Activated T-cell treated with anti-CD3 and anti-CD28 coated beads, Interleukin-2, amount 50 U/mL, for 1 hour (primary cell): ENCODE measurements around the gene MED8.
"Not testable (repeated sequence)": the region's sequence is repeated elsewhere in the genome, so short reads cannot be mapped to it uniquely, and the experiment has no call there.

Experiments
- DNase-seq: peaks from one replicate; pipeline ENCODE4 v3.0.0-alpha.2; 2020

MED8 gene

DNA sequence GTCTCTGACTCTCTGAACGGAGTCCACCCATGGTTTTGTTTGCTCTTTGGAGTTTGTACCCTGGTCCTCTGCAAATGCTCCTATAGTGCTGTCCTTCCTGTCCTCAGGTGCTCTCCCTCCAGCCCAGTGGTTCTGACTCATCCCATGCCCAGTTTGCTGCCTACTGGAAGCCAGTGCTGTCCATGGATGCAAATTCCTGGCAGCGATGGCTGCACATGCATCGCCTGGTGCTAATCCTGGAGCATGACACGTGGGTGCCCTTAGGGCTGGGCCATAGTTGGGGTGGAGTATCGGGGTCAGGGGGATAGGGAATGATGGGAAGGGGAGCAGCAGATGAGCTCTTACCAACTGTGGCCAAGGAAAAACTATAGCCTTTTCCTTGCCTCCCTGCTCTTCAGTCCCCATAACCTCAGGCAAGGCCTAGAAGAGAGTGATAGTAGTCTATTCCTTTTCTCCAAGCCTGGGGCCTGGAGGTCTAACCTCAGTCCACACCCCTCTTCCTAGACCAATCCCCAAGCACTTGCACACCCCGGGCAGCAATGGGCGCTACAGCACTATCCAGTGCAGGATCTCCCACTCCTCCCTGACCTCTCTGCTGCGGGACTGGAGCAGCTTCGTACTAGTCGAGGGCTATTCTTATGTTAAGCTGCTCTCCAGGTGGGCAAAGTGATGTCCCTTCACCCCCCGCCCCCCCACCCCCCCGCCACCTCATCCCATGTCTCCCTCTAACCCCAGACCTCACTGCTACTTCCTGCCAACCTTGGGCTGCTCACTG lies 32.6 kb upstream of the MED8 start:
- DNase-seq, result no peak

DNA sequence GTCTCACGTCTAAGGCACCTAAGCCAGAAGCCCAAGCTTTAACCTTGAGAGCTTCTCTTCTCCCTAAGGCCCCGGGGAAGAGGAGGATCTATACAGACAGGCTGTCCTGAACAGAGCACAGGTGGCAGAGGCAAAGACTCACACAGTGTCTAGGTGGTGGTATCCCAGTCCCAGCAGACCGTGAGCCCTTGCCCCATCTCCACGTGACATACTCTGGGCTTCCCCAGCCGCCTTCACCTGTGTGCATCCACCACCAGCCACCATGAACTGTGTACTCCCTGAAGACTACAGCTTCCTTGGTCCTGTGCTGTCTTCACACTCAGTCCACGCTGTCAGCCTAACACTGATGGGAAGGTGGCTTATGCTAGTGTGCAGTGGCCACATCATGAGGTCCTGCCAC lies 31.8 kb upstream of the MED8 start:
- DNase-seq, result no peak

DNA sequence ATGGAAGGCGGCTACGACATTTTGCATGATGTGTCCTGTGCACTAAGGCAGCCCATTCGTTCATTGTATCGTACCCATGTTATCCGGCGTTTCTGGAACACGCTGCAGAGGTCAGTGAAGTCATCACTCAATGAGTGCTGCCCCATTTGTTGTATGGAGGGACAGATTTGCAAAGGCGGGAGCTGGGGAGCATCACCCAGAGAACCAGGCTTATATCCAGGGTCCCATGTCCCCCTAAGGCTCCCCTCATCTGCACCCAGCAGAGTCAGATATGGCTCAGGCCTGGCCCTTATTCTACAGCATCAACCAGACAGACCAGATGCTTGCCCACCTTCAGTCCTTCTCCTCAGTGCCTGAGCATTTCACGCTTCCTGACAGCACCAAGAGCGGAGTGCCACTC lies 31.3 kb upstream of the MED8 start:
- DNase-seq, result no peak

DNA sequence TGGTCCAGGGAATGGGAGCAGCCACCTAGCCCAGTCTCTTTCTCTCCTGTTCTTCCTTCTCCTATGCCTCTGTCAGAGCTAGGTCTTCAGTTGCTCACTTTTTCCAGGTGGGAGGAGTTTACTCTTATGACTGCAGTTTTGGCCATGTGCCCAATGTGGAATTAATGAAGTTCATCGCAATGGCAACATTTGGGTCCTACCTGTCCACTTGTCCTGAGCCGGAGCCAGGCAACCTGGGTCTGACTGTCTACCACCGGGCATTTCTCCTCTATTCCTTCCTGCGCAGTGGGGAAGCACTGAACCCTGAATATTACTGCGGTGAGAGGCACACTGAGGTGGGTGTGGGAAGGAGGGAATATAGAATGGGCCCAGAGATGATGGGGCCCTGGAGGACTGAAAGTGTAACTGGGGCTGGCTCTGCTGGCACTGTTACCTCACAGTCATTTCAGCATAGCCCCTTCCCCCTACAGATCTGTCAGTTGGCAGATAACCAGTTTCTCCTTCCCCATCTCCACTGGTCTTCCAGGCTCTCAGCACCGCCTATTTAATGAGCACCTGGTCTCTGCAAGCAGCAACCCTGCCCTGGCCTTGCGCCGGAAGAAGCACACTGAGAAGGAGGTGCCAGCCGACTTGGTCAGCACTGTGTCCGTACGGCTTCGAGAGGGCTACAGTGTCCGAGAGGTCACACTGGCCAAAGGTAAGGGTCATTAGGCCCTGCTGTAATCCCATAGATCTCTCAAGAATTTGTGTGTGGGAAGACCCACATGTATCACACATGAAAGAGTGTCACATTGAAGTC lies 30.2 kb upstream of the MED8 start:
- DNase-seq, result no peak

DNA sequence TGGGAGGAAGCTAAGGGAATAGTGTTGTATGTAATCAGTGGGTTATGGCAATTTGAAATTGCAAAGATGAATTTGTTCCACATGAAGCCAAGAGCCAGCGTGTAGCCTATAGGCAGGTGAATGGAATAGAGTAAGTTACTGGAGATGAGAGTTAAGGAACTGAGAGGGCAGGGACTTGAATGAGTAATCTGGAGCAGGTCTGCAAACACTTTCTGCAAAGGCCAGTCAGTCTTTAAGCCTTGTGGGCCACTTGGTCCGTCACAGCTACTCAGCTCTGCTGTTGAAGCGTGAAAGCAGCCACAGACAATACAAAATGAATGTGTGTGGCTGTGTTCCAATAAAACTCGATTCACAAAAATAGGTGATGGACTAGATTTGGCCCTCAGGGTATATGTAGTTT lies 29.3 kb upstream of the MED8 start:
- DNase-seq, result no peak

DNA sequence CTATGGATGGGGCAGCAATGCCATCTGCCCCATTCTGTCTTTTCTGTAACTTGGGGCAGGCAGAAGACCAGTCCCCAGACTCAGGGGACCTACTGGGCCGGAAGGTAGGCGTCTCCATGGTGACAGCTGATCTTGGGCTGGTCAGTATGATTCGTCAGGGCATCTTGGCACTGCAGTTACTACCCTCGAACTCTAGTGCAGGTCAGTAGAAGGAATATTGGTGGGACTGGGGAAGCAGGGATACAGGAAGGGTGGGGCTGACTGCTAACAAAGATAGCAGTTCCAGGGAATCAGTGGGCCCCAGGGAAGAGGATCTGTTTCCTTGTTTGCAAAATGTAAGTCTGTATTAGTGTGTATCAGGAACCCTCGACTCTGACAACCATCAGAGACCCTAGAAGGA lies 26.3 kb upstream of the MED8 start:
- DNase-seq, result no peak

DNA sequence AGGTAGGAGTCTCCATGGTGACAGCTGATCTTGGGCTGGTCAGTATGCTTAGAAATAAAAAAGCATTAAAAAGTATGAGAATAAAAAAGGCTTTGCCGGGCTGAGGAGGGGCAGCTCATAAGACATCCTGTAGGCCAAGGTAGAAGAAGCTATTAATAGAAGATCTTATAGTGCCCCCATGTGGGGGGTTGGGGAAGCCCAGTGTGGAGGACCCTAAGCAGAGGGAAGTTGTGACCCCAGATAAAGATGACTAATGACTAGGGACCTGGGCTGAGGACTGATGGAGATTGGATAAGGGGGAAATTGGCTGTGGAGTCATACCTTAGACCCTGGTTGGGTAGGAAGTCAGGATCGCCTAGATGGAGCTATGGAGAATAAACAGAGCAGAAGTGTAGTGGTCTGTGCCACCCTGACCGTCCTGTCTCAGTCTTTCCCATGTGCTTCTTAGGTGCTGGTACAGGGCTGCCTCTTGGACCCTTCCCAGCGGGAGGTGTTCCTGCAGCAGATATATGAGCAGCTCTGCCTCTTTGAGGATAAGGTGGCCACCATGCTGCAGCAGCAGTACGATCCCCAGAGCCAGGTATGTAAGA lies 25.1 kb upstream of the MED8 start:
- DNase-seq, result peak; percentile 63

DNA sequence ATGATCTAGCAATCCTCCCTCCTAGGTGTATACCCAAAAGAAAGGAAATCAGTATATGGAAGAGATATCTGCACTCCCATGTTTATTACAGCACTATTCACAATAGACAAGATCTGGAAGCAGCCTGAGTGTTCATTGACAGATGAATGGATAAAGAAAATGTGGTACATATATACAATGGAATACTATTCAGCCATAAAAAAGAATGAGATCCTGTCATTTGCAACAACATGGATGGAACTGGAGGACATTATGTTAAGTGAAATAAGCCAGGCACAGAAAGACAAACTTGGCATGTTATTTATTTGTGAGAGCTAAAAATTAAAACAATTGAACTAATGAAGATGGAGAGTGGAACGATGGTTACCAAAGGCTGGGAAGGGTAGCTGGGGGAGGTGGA lies 23.8 kb upstream of the MED8 start:
- DNase-seq, result not testable (repeated sequence)

DNA sequence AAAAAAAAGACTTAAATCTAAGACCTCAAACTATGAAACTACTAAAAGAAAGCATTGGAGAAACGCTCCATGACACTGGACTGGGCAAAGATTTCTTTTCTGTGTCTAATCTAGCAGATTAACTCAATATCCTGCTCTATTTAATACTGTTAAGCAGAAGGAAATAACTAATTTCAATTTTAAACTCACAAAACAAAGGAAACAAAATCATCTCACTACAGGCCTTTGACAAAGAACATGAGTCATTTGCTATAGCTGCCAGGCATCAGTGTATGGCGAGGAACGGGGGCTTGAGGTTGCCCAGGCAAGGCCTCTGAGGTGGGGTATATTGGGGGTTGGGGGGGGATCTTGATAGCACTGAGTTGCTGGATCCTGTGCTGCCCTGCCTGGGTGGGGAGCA lies 21.0 kb upstream of the MED8 start:
- DNase-seq, result no peak

DNA sequence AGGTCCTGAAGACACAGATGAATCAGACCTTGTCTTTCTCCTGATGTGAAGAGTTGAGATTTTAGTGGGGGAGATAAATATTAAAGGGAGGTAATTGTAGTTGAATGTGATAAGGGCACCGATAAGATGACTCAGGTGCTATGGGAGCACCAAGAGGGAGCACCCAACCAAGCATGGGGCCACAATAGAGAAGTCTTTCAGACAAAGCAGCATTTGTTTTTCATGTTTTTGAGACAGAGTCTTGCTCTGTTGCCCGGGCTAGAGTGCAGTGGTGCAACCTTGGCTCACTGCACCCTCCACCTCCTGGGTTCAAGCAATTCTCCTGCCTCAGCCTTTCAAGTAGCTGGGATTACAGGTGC lies 16.3 kb upstream of the MED8 start:
- DNase-seq, result no peak

DNA sequence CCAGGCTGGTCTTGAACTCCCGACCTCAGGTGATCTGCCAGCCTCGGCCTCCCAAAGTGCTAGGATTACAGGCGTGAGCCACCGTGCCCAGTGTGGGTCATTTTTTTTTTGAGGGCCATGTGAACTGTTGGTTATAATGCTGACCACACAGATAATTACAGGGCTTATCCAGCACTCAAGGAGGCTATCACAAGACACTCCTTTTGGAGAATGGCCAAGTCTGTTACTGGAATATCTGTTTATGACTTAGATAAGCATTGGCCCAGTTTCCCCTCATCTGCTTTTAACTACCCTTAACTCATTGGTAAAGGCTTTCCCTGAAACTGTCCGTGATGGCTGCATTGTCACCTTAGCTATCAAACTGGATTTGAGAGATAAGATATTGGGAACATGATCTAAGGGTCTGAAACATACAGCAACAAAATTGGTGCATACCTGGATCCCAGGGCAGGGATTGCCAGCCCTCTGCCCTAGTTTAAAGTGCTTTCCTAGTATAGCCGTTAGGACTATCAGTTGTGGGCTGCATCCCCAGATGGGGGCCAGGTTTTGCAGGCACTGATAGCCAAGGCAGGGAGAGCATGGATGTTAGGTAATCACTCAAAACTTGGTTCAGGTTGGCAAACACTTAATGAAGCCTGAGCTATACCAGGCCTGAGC lies 15.7 kb upstream of the MED8 start:
- no peak for DNase-seq

DNA sequence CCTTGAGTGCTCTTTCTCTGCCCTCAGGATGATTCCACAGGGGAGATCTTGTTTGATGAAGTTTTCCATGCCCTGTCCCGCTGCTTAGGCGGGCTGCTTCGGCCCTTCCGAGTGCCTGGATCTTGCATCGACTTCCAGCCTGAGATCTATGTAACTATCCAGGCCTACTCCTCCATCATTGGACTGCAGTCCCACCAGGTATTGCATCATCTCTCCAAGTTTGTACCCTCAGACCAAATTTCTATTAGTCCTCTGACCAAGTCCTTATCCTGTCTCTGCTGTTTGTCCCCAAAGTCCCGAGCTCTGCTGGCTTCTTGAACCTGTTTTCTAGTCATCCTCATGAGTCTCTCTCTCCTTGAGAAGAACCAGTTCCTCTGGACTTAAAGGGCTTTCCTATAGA lies 14.8 kb upstream of the MED8 start:
- DNase-seq, result no peak

DNA sequence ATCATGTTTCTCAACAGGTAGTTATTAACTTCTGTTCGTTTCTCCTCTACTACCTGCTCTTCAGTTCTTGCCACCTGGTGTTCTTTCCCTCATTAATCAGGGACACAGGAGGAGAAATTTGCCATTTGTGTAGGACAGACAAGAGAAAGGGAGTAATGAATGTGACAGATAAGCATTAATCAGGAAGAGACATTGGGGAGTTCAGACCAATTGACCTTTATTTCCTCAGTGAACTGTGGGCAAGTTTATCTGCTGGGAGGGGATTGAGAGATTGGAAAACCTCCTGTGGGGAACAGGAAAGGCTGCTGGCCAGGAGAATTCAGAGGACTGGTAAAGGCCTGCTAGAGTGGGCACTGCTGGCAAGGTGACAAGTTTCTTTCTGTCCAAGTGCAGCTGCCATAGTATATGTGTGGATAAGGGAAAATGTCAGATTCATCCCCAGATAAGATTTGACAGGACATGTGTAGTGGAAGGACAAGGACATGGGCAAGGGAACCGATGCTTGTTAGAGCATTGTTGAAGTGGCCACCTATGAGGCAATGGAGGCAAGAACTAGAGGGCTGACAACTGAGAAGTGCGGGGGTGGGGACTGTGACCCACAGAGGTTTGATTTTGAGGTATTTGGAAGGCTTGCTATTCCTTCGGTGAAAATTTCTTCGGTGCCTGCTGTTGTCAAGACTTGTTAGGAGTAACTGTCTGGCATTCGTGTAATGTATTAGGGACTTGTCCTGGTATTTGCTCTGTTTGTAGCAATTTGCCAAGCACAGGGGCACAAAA lies 12.7 kb upstream of the MED8 start:
- no peak for DNase-seq

DNA sequence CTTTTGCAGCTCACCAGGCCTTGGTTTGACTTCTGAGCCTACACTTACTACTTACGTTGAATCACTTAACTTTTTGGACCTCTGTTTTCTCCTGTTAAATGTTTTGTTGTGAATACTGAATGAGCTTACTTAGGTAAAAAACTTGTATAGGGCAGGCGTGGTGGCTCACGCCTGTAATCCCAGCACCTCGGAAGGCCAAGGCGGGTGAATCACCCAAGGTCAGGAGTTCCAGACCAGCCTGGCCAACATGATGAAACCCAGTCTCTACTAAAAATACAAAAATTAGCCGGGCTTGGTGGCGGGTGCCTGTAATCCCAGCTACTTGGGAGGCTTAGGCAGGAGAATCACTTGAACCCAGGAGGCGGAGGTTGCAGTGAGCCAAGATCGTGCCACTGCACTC lies 10.8 kb upstream of the MED8 start:
- DNase-seq, result not testable (repeated sequence)

DNA sequence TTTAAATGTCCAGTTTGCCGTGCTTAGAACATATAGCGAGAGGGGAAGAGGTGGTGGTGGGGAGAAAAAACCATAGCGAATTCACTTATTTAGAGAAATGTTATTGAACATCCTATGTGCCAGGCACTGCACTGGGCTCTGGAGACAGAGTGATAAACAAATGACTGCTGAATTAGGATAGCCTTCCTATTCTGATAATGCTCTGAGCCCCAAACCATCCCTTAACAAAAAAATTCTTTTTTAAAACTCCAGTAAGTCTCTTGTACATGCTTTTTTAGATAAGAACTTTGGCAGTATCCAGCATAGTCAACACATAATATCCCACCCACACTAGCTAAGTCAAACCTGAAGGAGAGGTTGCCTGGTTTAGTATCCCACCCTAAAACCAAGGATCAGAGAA lies 8.6 kb upstream of the MED8 start:
- DNase-seq, result no peak

DNA sequence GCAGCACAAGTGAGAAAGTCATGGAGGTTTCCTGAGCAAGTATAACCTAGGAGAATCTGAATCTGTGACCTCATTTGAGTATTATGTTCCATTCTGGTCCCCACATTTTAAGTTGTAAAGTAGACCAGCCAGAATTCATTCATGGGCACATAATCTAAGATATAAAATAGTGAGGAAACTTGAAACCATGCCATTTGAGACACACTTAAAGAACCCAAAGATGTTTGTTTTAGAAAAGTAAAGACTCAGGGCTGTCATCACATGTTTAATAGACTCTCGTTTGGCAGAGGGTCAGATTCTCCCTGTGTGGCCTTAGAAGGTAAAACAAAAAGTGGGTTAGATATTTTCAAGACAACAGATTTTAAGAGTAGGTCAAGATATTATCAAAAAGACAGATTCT lies 6.5 kb upstream of the MED8 start:
- DNase-seq, result no peak

DNA sequence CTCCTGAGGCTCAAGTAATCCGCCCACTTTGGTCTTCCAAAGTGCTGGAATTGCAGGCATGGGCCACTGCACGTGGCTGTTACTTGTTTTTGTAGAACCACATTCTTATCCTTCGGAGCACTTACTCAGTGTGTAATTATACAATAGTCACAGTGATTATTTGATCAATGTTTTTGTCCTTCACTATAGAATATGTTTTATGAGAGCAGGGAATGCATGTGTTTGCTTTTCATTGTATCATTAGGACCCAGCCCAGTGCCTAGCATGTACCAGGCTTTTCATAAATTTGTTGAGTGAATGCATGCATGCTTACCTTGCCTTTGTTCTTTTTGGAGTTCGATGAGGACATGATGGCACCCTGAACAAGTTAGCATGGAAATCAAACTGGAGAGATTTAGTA lies 5.9 kb upstream of the MED8 start:
- DNase-seq, result no peak

DNA sequence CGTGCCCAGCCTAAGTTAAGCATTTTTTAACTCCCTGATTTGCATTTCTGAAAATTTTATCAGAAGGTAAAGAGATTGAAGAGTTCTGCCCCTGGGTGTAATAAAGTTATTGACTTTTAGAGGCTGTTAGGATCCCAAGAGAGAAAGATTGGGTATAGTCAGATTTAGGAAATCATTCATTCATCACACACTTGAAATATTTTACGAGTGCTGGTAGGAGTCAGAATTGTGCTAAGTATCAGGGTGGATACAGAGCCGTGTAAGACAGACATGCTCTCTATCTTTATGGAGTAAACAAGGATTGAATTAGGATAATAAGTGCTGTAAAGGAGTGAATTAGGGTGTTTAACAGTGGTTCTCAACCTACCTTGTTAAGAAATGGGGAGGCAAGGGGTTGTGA lies 3.1 kb upstream of the MED8 start:
- no peak for DNase-seq

DNA sequence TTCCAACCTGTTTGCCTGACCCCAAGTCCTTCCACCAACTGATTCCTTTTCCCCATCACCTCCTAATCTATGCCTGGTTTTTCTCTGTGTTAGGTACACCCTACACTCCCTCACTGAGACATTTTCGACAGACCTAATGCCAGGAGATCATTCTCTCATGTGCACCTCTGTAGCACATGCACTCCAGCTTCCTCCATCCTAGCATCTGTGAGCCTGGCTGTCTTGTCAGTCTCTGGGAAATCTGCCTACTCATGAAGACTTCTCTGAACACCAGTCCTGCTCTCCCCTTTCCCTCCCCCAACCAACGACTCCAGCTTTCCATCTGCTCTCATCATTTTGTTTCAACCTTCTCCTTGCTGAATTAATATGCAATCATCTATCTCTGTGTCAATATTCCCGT lies 987 bp downstream of the MED8 start:
- no peak for DNase-seq

DNA sequence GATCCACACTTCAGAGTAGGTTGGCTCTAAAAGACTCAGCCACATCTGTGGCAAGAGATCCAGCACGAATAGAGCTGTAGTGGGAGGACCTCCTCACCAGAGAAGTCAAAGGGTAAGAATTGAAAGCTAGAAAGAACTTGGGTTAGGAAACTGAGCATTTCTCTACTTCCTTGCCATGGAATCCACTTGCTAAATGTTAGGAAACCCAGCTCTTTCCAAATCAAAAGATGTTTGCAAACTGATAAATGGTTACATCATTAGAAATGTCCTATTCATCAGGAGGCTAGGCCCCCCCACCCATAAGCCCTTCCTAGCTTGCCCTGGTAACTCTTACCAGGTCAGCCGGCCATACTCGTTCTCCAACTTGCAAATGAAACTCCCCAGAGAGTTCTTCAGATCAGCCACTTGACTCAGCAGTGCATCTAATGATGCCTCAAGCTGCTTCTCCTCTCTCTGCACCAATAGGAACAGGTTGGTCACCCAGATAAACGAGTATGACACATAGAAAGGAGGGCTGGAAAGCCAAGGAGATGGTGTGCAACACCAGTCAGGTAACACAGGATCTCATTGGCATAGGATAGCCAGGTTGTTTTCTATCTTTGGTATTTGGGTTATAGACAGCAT lies 1.5 kb downstream of the MED8 start:
- DNase-seq, result no peak

DNA sequence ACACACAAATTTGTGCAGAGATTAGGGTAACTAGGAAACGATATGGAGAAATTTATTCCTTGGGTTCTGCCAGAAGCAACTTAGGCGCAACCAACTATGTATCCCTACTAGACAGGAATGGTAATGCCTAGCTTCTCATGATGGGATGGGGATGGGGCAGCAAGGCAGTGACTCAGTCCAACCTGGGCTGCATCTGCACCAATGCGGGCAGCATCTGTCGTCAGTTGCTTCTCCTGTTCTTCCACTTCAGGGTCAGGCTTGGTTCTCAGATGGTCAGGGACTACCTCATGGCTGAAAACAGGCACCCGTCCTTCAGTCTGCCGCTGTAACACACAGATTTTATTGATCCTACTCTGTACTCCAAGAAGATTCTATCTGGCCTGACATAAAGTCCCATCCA lies 2.9 kb downstream of the MED8 start:
- no peak for DNase-seq

DNA sequence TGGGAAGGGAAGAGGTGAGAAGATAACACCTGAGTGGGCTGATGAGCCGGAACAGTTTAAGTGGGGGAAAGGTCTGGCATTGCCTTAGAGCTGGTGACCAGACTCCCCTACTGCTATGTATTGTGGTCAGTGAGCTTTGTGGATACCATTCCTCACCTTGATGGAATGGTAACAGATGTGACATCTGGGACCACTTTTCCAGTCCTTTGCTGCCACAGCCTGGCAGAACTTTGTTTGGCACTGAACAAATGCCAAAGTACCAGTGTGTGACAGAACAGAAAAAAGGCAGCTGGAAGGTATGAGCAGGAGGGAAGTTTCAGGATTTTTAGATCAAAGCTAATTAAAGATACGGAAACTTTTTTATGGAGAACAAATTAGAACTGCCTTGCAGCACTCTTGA lies 6.2 kb downstream of the MED8 start:
- DNase-seq, result no peak
